Bronchial epithelial cell (primary cell): ENCODE measurements around the gene NTM. TPM values are rescaled to one million over a fixed set of nuclear protein-coding genes. Genes with fewer than 3 reads are reported as not detected.

Source experiments
- DNase-seq: peaks from one replicate; pipeline ENCODE4 v3.0.0-alpha.2; 2010; ENCODE audit warnings: low read depth
- FAIRE-seq: peaks from 2 replicates; lab custom pipeline; 2011; peaks lifted over from hg19 to GRCh38; lab: Jason Lieb, UNC
- H3K27me3 ChIP-seq: 2 replicates; pipeline ENCODE4 v1.5.1; 2011; ENCODE audit warnings: low read length; ENCODE audit not compliant: control insufficient read depth, insufficient read depth
- H3K36me3 ChIP-seq: 2 replicates; pipeline ENCODE4 v1.5.1; 2011; ENCODE audit warnings: low read length; ENCODE audit not compliant: control insufficient read depth, insufficient read depth
- H3K4me3 ChIP-seq: 2 replicates; pipeline ENCODE4 v1.5.1; 2011; ENCODE audit warnings: mild to moderate bottlenecking, low read depth, low read length, control low read depth
- total RNA-seq: library from RNA; depleted of rRNA; stranded (reverse); fragments of >200 nt; gene quantifications from 2 replicates; pipeline ENCODE4 v1.2.1, GENCODE V29; 2014
- TF ChIP-seq, protein P1 (sequence below): IDR thresholded peaks from 2 replicates; pipeline ENCODE4 v1.5.1; 2011; ENCODE audit warnings: mild to moderate bottlenecking, moderate library complexity, low read length, control low read depth, inconsistent platforms; ENCODE audit not compliant: insufficient read depth, severe bottlenecking

The NTM gene
- total RNA-seq, 1 donor from 2014 or later = 4.2 TPM

DNA sequence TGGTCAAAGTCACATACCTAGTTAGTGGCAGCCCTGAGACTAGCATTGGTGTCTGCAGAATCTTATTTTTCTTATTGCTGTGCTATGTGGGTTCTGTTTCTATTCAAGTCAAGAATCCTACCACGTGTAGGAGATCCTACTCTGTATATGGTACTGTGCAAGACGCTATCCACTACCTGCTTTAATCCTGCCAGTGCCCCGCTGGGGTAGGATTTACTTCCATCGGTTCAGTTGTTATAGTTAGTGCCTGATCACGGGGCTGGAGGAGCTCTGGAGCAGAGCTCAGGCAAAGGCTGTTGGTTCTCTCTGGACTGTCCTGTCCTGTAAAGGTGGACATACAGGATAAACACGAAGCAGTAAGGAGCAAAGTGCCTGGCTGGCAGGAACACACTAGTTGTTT is 167.9 kb downstream of the NTM start:
- H3K36me3 ChIP-seq = no peaks in the 10 kb centered on the region
- no peak for FAIRE-seq

DNA sequence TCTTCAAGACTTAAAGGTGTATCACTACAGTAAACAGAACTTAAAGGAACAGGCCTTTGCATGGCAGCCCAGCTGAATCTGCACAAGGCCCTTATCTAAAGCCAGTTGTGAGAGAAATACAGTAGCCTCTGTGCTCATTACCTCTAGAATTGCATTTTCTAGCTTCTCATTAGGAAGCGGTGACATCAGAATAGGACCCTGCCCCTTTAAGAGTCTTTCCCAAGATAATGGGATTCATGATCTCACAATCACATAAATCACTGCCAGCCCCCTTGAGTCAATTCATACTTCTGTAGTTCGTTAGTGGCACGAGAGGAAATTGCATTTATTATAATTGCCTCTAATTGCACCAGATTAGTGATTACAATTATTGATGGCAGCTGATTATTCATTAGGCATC is 170.3 kb downstream of the NTM start:
- H3K27me3 ChIP-seq = no peaks in the 10 kb centered on the region
- TF ChIP-seq, protein P1, sequence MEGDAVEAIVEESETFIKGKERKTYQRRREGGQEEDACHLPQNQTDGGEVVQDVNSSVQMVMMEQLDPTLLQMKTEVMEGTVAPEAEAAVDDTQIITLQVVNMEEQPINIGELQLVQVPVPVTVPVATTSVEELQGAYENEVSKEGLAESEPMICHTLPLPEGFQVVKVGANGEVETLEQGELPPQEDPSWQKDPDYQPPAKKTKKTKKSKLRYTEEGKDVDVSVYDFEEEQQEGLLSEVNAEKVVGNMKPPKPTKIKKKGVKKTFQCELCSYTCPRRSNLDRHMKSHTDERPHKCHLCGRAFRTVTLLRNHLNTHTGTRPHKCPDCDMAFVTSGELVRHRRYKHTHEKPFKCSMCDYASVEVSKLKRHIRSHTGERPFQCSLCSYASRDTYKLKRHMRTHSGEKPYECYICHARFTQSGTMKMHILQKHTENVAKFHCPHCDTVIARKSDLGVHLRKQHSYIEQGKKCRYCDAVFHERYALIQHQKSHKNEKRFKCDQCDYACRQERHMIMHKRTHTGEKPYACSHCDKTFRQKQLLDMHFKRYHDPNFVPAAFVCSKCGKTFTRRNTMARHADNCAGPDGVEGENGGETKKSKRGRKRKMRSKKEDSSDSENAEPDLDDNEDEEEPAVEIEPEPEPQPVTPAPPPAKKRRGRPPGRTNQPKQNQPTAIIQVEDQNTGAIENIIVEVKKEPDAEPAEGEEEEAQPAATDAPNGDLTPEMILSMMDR = no peak
- H3K4me3 ChIP-seq = no peak overlapping the region
- DNase-seq (no peak), FAIRE-seq (no peak)
- H3K36me3 ChIP-seq = no peaks in the 10 kb centered on the region

More for the DNA sequence above, 167.9 kb downstream of the NTM start:
- TF ChIP-seq, protein P1 = no peak
- Histone ChIP-seq H3K27me3 (no peaks in the 10 kb centered on the region), H3K4me3 (no peak overlapping the region)
- no peak for DNase-seq

DNA sequence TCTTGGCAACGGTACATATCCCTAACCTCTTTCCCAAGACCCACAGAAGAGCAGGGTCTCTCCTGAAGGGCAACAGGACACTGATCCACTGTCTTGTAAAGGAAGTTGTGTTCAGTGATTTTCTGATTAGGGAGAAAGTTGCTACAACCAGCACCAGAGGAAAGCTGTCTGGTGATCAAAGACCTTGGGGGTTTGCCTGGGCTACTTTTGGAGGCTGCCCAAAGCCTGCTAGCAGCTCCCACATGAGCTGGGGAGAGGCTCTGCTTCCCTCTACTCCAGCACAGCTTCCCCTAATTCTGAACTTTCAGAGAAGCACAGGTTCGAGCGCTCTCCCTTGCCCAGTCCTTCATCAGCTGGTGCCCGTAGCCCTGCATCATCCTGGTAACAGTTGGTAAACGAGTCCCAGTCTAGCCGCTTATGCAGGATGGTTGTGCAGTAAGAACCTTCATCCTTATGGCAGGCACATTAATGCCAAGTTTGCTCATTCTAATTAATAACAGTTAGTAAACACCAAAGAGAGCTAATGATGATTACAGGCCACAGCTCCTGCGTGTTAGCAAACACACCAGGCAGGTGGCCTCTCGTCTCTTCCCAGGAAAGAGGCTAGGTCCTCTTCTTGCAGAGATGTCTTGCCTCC is 173.1 kb downstream of the NTM start:
- TF ChIP-seq, protein P1 = no peak
- H3K36me3 ChIP-seq = no peaks in the 10 kb centered on the region
- FAIRE-seq (no peak), DNase-seq (no peak)
- no peaks in the 10 kb centered on the region for H3K27me3 ChIP-seq
- no peak overlapping the region for H3K4me3 ChIP-seq

DNA sequence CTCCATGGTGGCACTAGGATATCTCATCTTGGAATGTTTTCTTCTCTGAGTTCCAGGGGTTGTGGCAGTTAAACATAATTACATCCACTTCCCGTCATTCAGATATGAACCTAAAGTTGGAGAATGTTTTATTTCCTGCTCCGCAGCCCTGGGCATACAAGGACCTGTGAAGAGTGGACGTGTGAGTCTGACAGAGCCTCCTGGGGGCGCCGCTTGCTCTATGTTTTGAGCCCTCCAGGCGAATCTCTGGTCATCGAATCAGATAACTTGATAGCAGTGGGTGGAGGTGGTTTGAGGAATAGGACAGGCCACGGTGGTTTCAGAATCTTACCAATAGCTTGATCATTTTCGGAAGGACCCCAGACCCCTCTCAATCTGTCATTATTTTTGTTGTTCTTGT is 174.2 kb downstream of the NTM start:
- Histone ChIP-seq H3K27me3 (no peaks in the 10 kb centered on the region), H3K36me3 (no peaks in the 10 kb centered on the region), H3K4me3 (no peak overlapping the region)
- TF ChIP-seq, protein P1 = no peak
- FAIRE-seq = no peak
- no peak for DNase-seq

DNA sequence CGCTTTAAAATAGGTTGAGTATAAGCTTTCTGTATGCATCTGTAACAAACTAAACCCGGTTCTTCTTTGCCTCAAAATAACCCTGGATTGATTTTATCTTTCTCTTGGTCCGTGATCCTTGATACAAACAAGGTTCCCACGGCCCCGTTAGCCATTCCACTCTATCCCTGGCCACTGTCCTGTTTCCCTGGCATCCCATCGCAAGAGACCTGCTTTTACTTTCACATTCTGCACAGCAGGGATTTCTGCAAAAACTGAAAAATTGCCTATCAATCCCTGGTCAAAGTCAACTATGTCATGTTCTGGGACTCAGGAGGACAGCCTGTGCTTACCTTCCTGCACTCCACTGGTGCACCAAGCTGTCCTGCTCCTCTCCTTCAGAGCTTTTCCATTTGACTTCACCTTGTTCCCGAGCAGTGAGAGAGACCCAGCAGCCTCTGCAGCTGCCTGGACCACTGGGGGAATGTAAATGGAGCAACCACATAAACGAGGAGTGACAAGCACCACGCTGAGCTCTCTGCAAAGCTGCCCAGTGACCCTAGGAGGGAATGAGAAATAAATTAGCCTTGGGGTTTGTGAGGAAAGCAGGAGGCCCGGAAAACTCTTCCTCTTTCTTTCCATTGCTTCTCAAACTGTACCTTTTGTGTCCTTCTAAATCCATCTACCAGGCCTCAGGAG is 175.9 kb downstream of the NTM start:
- TF ChIP-seq, protein P1 = no peak
- FAIRE-seq (no peak), DNase-seq (no peak)
- Histone ChIP-seq H3K4me3 (no peak overlapping the region), H3K36me3 (no peaks in the 10 kb centered on the region), H3K27me3 (no peaks in the 10 kb centered on the region)

DNA sequence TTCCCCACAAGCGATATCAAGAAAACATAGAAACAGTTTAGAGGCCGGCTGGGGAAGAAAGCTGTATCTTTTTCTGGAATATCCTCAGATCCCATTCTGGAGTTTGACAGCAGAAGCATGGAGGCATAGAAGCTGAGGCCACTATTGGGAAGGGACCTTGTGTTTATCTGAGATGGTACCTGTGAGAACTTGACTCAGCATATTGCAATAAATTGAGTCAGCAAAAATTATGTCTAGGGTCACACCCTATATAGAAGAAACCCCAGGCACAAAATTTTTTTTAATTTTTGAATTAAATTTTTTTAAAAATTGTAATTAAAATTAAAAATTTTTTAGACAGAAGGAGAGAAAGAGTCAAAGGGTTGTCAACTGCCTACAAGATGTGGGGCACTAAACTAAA is 178.7 kb downstream of the NTM start:
- no peaks in the 10 kb centered on the region for H3K36me3 ChIP-seq
- DNase-seq = no peak
- TF ChIP-seq, protein P1 = no peak
- no peak overlapping the region for H3K4me3 ChIP-seq
- FAIRE-seq = no peak
- H3K27me3 ChIP-seq = no peaks in the 10 kb centered on the region
